ENCODE data around the gene KIF1B.
A peak's percentile ranks its signal among the peaks of the same experiment; 100 is the strongest.

Gene KIF1B

GRCh38 chr1:10280439-10281350 is 70.3 kb downstream of the KIF1B start:
- peak; percentile 66 for DNase-seq

- peak; percentile 5 for DNase-seq
Measured at GRCh38 chr1:10283318-10283984, 73.1 kb downstream of the KIF1B start.

- no peak for DNase-seq
Measured at GRCh38 chr1:10286244-10286643, 75.9 kb downstream of the KIF1B start.

- DNase-seq = no peak
Measured at GRCh38 chr1:10287023-10287645, 76.8 kb downstream of the KIF1B start.

GRCh38 chr1:10288029-10288615 is 77.8 kb downstream of the KIF1B start:
- DNase-seq = no peak

GRCh38 chr1:10291705-10292104 is 81.3 kb downstream of the KIF1B start:
- no peak for DNase-seq

- DNase-seq = no peak
Measured at GRCh38 chr1:10292188-10292587, 81.8 kb downstream of the KIF1B start.

- no peak for DNase-seq
Measured at GRCh38 chr1:10295481-10296085, 85.2 kb downstream of the KIF1B start.

- no peak for DNase-seq
Measured at GRCh38 chr1:10299151-10299550, 88.8 kb downstream of the KIF1B start.

GRCh38 chr1:10302416-10302815 is 92.0 kb downstream of the KIF1B start:
- DNase-seq = no peak

- DNase-seq = no peak
Measured at GRCh38 chr1:10304295-10304694, 93.9 kb downstream of the KIF1B start.

GRCh38 chr1:10306435-10306834 is 96.1 kb downstream of the KIF1B start:
- no peak for DNase-seq

- no peak for DNase-seq
Measured at GRCh38 chr1:10308001-10308400, 97.6 kb downstream of the KIF1B start.

GRCh38 chr1:10309243-10310011 is 99.1 kb downstream of the KIF1B start:
- DNase-seq = no peak

- DNase-seq = no peak
Measured at GRCh38 chr1:10316752-10317151, 106.4 kb downstream of the KIF1B start.

- DNase-seq = no peak
Measured at GRCh38 chr1:10319750-10320149, 109.4 kb downstream of the KIF1B start.

GRCh38 chr1:10320336-10320735 is 110.0 kb downstream of the KIF1B start:
- no peak for DNase-seq

- DNase-seq = no peak
Measured at GRCh38 chr1:10322821-10323220, 112.5 kb downstream of the KIF1B start.

- no peak for DNase-seq
Measured at GRCh38 chr1:10324627-10325026, 114.3 kb downstream of the KIF1B start.

GRCh38 chr1:10325521-10325920 is 115.2 kb downstream of the KIF1B start:
- no peak for DNase-seq

GRCh38 chr1:10326251-10326650 is 115.9 kb downstream of the KIF1B start:
- DNase-seq = no peak
